Measurements from ENCODE around the gene BDH2.
A peak's percentile ranks its signal among the peaks of the same experiment; 100 is the strongest.

BDH2 gene

GRCh38 chr4:103099691-103100392 is at the start of gene BDH2:
TSS of gene BDH2 (minus strand) at chr4:103099834. CDS start at chr4:103096254, 3,580 bp downstream.
- peak in 1 of 2 donors; percentile 21 for DNase-seq (ENCODE audit: low read depth in 2 of 2)

DNA sequence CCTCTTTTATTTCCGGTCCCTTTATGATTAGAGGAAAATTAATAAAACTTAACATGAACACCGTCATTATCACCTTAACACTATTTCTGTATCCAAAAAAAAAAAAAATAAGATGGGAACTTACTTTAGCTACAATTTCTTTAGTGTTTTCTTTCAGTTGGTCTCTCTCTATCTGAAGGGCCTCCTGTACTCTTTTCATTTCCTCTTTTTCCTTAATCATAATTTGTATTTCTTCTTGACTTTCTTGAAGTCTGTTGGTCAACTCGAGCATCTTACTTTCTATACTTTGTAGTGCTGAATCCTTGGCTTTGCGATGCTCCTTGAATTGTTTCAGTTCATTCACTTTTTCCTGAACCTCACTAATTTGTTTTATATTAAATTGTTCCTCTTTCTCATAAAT is 45.3 kb upstream of the BDH2 start:
- no peak for DNase-seq (ENCODE audit: low read depth in 2 of 2)

DNA sequence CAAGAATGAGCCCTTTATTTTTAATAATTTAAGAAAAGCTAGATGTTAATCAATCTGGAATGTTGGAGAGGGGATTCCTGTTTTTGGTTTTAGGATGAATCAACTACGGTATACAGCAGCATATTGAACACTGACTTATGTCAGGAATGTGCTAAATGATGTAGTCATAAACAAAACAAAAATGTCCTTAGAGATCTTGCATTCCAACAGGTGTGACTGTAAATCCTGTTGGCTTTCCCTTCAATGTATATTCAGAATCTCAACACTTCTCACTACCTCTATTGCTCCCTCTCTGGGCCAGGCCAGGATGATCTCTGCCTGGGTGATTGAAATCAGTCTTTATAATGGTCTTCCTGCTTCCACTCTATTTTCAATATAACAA is 37.8 kb upstream of the BDH2 start:
- no peak for DNase-seq (ENCODE audit: low read depth in 2 of 2)

- DNase-seq (ENCODE audit: low read depth in 2 of 2): no peak
Measured at GRCh38 chr4:103136671-103137445, 37.2 kb upstream of the BDH2 start.

DNA sequence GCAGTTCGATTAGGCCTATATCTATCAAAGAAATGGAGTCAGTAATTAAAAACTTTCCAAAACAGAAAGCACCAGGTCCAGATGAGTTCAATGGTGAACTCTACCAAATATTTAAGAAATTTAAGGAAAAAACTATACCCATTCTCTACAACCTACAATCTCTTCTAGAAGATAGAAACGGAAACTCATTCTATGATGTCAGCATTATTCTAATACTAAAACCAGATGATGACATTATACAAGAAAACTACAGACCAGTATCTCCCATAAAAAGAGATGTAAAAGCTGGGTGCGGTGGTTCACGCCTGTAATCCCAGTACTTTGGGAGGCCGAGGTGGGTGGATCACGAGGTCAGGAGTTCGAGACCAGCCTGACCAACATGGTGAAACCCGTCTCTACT is 29.5 kb upstream of the BDH2 start:
- DNase-seq (ENCODE audit: low read depth in 2 of 2): no peak

GRCh38 chr4:103126126-103126525 is 26.5 kb upstream of the BDH2 start:
- no peak for DNase-seq (ENCODE audit: low read depth in 2 of 2)

- no peak for DNase-seq (ENCODE audit: low read depth in 2 of 2)
Measured at GRCh38 chr4:103123114-103123513, 23.5 kb upstream of the BDH2 start.

- DNase-seq (ENCODE audit: low read depth in 2 of 2): no peak
Measured at GRCh38 chr4:103118166-103118565, 18.5 kb upstream of the BDH2 start.

DNA sequence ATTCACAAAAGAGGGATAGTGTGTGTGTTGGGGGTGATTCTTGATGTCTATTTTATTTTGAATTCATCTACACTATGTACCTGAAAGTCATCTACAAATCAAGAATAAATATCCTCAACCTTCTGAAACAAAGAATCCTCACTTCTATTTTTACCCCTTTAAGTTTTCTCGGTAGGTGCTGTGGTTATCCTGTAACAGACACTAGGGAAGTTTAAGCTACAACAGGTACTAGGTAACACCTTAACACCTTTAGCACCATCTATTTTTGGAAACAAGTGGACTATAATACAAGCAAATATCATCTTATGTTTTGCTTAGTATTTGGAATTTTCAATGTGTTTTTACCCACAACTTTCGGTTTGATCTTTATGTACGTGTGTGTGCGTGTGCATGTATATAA is 12.0 kb upstream of the BDH2 start:
- DNase-seq (ENCODE audit: low read depth in 2 of 2): no peak

DNA sequence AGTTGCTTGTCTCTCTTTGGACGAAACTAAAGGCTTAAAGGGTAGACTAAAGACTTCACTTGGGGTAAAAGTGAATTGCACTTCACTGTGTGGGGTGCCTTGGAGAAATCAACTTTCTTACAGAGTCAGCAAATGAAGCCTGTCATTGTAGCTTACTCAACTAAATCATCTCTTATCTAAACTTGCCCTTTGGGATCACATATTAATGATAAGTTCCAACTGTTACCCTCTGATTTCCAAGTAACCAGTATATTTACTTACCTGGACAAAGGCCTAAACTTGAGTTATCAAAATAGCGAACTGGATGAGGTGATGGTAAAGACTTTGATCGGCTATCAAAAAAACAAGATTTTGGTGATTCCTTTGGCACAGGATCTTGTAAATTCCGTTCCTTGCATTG is 8.9 kb upstream of the BDH2 start:
- DNase-seq (ENCODE audit: low read depth in 2 of 2): no peak

DNA sequence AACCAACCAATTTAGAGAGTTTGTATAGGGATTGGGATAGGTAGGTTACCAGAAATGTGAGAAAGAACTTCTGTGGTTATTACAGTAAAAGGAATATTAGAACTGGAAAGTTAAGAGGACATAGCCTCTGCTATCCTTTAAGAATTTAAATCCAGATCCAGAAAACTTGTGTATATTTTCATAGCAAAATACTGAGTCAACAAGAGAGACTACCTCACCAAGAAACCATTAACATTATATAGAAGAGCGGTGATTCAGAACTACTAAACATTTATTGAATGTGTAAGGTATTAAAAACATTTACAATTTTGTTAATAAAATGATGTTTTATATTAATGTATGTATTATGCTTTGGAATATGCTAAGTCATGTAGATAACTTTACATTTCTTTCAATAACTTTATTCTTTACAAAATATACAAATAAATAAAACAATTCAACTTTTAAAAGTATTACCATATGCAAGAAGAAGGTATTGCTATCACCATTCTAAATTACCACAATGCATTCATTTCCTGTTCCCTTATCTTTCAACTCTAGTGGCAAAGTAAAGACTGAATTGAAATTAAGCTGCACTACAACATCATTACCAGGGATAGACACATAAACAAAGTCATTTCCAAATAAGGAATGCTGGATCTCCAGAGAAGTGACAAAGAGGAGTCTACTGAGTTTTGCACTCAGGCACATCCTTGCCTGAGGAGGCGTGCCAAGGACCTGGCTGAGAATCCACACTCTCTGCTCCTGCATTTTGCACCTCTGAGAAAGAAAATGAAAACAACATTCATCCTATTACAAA is 6.1 kb upstream of the BDH2 start:
- no peak for DNase-seq (ENCODE audit: low read depth in 2 of 2)

DNA sequence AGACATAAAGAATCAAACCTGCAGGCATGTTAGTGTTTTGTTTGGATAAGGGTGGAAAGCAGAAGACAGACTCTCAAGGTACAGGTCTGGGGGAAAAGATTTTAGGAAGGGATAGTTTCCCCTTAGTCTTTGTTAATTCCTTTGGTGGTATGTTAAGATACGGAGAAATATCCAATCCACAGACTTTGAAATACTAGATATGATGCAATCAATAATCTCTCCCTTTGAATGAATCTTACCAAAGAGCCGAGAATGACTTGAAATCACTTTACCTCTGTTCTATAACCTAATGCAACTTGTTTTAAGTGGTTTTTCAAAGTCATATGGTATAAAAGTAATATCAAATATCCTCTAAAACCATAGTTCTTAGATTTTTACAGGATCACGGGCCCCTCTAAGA is 5.3 kb upstream of the BDH2 start:
- no peak for DNase-seq (ENCODE audit: low read depth in 2 of 2)

DNA sequence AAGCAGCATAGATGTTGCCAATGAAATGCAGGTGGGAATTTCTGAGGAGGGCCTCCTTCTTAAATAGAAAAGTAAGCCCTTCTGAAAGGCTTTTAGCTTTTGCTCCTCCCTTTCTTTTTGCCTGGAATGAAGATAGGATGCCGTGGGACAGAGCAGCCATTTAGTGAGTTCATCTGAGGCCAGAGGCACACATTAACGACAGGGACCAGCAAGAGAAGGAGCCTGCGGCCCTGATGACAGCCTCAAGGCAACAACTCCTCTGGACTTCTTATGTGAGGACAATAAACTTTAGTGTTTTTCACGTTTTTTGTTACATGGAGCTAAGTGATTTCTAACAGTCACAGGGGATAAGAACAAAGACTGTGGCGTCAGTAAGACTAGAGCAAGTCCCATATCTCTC is 1.1 kb upstream of the BDH2 start:
- no peak for DNase-seq (ENCODE audit: low read depth in 2 of 2)

DNA sequence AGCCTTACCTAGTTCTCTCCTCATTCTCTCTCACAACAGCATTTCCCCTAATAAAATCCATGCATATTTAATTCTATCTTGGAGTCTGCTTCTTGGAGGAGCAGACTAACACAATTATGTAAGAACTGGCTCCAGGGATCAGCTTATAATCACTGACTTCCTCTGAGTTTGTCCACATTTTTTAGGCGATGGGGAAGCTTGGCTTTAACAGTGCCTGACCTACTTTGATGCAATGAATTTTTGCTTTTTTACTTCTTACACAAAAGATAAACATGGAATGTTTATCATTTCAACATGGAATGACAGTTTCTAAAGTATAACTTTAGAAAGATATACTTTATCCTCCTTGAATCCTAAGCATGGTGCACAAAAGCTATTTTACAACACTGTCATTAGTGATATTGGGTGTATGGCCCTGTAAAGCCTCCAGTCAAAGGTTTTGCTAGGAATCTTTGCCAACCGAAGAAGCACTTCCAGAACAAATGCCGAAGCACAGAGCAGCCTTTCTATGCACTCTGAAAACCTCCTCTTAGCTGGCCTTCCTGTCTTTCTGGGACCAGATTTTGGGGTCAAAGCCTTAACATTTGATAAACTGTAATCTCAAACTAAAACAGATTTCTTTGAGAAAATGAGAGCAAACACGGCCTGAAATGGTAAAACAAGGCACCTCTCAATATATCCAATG is 736 bp downstream of the BDH2 start:
- no peak for DNase-seq (ENCODE audit: low read depth in 2 of 2)

DNA sequence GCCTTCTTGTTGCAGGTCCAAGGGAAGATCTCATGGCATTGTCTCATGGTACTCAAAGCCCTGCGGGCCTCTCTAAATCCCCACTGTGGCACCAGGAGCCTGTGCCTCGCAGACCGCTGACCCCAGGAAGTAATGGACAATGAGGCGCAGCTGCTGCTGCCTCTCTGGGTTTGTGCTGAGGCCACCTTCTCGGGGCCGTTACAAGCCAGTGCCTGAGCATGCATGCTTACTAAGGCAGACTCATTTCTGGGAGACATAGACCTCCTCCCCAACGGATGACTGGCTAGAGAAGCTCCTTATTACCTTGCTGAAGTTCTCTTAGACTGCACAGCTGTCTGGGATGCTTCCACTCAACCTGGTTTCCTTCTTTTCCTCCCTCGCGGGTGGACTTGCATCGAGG is 1.3 kb downstream of the BDH2 start:
- no peak for DNase-seq (ENCODE audit: low read depth in 2 of 2)

GRCh38 chr4:103097112-103097511 is 2.5 kb downstream of the BDH2 start:
- DNase-seq (ENCODE audit: low read depth in 2 of 2): no peak

DNA sequence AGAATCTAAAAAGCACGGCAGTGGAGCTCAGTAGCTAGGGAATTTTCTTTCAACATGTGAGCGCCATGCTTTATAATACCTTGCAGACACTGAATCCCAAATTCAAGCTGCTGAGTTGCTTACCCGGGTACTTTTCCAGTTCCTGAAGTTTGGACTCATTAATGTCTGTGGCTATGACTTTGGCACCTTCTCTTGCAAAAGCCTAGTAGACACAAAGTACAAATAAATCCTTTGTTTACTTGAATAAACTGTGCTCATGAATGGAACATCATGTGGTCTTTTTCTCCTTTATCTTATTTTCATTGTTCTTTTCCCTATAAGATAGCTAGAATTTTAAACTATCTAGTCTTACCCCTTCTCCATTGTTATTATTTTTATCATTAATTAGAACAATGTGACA is 4.6 kb downstream of the BDH2 start:
- DNase-seq (ENCODE audit: low read depth in 2 of 2): no peak

GRCh38 chr4:103092245-103092644 is 7.4 kb downstream of the BDH2 start:
- DNase-seq (ENCODE audit: low read depth in 2 of 2): no peak

- DNase-seq (ENCODE audit: low read depth in 2 of 2): peak in 1 of 2 donors; percentile 18
Measured at GRCh38 chr4:103091601-103092223, 7.9 kb downstream of the BDH2 start.

DNA sequence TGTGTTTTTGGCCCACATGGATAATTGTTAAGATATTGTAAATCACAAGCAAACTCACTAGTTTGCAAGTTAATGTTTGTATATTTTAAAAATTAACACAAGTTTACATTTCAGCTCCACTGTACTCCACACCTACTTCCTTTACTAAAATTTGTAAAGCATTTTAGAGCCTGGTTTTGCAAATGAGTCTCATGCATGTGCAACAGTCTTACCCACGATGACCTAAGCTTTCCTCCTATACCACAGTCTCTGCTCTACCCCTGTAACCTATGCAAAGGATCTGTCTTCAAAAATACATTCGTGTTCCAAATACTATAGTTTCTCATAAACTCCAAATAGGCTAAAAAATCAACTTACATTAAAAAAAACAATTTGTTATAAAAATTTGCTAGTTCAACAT is 10.2 kb downstream of the BDH2 start:
- no peak for DNase-seq (ENCODE audit: low read depth in 2 of 2)

- DNase-seq (ENCODE audit: low read depth in 2 of 2): no peak
Measured at GRCh38 chr4:103086551-103086950, 13.1 kb downstream of the BDH2 start.

Data from stimulated activated CD4-positive, alpha-beta T cell treated with anti-CD3 and anti-CD28 coated beads, Interleukin-1b, Interleukin-23, amount 100 ng/mL, for 4 hours (primary cell).